ENCODE data around the gene APOBEC3G. TPM values are rescaled to one million over a fixed set of nuclear protein-coding genes. Genes with fewer than 3 reads are reported as not detected.

APOBEC3G gene
- total RNA-seq, 1 donor from 2014 or later, result 4.2 TPM

GRCh38 chr22:39098576-39098975, 21.5 kb downstream of the APOBEC3G start:
- Histone ChIP-seq H3K9me3 (replicated peaks) (no peaks in the 10 kb centered on the region), H3K36me3 (no peaks in the 10 kb centered on the region), H3K4me3 (no peak overlapping the region), H3K4me1 (peaks cover 17% of the 10 kb centered on the region), H3K27me3 (ENCODE audit: low read depth) (peaks cover 4% of the 10 kb centered on the region), H3K27ac (replicated peaks) (no peak overlapping the region)
- intact Hi-C loops (cut with micrococcal nuclease), result no loop called here
- no peak for TF ChIP-seq CTCF (IDR thresholded peaks at IDR 0.05; ENCODE audit: borderline replicate concordance)
- no peak for DNase-seq

GRCh38 chr22:39101226-39101625, 24.2 kb downstream of the APOBEC3G start:
- no peak overlapping the region for H3K27ac ChIP-seq (replicated peaks)
- no peak for DNase-seq
- H3K36me3 ChIP-seq, result no peaks in the 10 kb centered on the region
- no peak overlapping the region for H3K4me3 ChIP-seq
- intact Hi-C loops (cut with micrococcal nuclease), result no loop called here
- H3K4me1 ChIP-seq, result peaks cover 17% of the 10 kb centered on the region
- peaks cover 4% of the 10 kb centered on the region for H3K27me3 ChIP-seq (ENCODE audit: low read depth)
- no peak for TF ChIP-seq CTCF (IDR thresholded peaks at IDR 0.05; ENCODE audit: borderline replicate concordance)
- no peaks in the 10 kb centered on the region for H3K9me3 ChIP-seq (replicated peaks)

- intact Hi-C loops (cut with micrococcal nuclease), result no loop called here
- no peak overlapping the region for H3K4me3 ChIP-seq
- no peak for DNase-seq
- no peak overlapping the region for H3K27ac ChIP-seq (replicated peaks)
- no peaks in the 10 kb centered on the region for H3K36me3 ChIP-seq
- H3K27me3 ChIP-seq (ENCODE audit: low read depth), result peaks cover 4% of the 10 kb centered on the region
- no peaks in the 10 kb centered on the region for H3K9me3 ChIP-seq (replicated peaks)
- H3K4me1 ChIP-seq, result no peaks in the 10 kb centered on the region
- no peak for TF ChIP-seq CTCF (IDR thresholded peaks at IDR 0.05; ENCODE audit: borderline replicate concordance)
Observed at GRCh38 chr22:39103431-39103830, 26.4 kb downstream of the APOBEC3G start.

DNA sequence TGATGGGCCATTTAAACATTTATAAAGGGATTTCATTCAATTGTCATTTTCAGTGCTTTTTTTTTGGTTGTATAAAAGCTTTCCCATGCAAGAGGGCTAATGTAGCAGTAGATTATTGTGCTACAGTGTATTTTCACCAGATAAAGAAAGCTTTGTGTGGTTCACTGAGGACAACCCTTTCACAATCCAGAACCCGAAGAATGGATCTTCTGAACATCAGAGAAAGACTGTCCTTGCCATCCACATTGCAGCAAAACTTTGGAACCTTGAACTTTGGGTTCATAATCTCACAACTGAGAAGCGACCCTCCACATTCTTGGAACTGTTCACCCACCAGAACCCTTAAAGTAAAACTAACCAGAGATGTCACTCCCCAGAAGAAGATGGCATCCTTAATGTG, 29.3 kb downstream of the APOBEC3G start:
- Histone ChIP-seq H3K27ac (replicated peaks) (no peak overlapping the region), H3K4me1 (no peaks in the 10 kb centered on the region), H3K9me3 (replicated peaks) (no peaks in the 10 kb centered on the region), H3K36me3 (no peaks in the 10 kb centered on the region), H3K27me3 (ENCODE audit: low read depth) (peaks cover 4% of the 10 kb centered on the region), H3K4me3 (no peak overlapping the region)
- DNase-seq, result no peak
- intact Hi-C loops (cut with micrococcal nuclease), result no loop called here
- no peak for TF ChIP-seq CTCF (IDR thresholded peaks at IDR 0.05; ENCODE audit: borderline replicate concordance)

DNA sequence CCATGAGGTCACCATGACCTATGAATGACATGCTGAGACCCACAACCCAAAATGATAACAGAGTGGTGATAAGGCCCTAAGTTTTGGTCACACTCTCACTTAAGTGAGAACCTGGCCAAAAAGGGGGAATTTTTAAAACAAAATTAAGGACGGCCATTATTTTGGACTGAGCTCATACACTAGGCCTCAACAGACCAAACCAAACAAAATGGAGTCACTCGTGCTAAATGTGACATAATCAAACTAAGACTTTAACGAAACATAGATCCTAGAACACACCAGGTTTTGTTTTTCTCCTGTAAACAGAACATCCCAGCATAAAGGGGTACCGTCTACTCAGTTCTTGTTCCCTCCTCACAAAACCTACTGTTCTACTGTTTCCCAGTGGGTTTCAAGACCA, 31.4 kb downstream of the APOBEC3G start:
- no peak for TF ChIP-seq CTCF (IDR thresholded peaks at IDR 0.05; ENCODE audit: borderline replicate concordance)
- H3K4me1 ChIP-seq, result no peaks in the 10 kb centered on the region
- H3K27ac ChIP-seq (replicated peaks), result no peak overlapping the region
- intact Hi-C loops (cut with micrococcal nuclease), result no loop called here
- H3K9me3 ChIP-seq (replicated peaks), result no peaks in the 10 kb centered on the region
- H3K27me3 ChIP-seq (ENCODE audit: low read depth), result peaks cover 14% of the 10 kb centered on the region
- no peak overlapping the region for H3K4me3 ChIP-seq
- DNase-seq, result no peak
- H3K36me3 ChIP-seq, result no peaks in the 10 kb centered on the region

DNA sequence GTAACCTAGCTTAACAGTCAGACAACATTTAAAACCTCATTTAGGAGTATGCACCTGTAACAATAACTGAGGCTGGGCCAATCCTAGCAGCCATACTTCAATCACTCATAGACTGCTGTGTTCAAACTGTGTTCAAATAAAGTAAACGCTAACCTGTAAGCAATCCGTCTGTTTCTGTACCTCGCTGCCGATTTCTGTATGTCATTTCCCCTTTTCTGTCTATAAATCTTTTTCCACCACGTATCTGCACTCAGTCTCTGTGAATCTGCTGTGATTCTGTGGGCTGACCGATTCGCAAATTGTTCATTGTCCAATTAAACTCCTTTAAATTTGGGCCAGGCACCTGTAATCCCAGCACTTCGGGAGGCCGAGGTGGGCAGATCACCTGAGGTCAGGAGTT, 32.3 kb downstream of the APOBEC3G start:
- intact Hi-C loops (cut with micrococcal nuclease), result no loop called here
- Histone ChIP-seq H3K36me3 (no peaks in the 10 kb centered on the region), H3K4me1 (no peaks in the 10 kb centered on the region), H3K27ac (replicated peaks) (no peak overlapping the region), H3K9me3 (replicated peaks) (no peaks in the 10 kb centered on the region), H3K27me3 (ENCODE audit: low read depth) (peaks cover 20% of the 10 kb centered on the region), H3K4me3 (no peak overlapping the region)
- no peak for DNase-seq
- no peak for TF ChIP-seq CTCF (IDR thresholded peaks at IDR 0.05; ENCODE audit: borderline replicate concordance)
